Calu3 (cell line): ENCODE measurements around the gene TTLL10. TPM values are rescaled to one million over a fixed set of nuclear protein-coding genes. Genes with fewer than 3 reads are reported as not detected.
"Not testable (repeated sequence)": the region's sequence is repeated elsewhere in the genome, so short reads cannot be mapped to it uniquely, and the experiment has no call there.

Experiments used
- BruUV-seq: library from RNA; stranded (reverse); fragments of 400-500 nt; replicated peaks from 2 replicates; lab custom pipeline; 2021; lab: Mats Ljungman, UMichigan
- CTCF ChIA-PET: fragments of 300-600 bp; sonication (Branson Sonifier 250); formaldehyde crosslinking; loops from one replicate; lab custom pipeline; 2022; ENCODE audit warnings: antibody characterized with exemption; lab: Charles Lee
- DNase-seq: peaks from one replicate; pipeline ENCODE4 v3.0.0; 2022
- H3K27ac Mint-ChIP-seq: one replicate; pipeline ENCODE4 v1.8.0; 2022; ENCODE audit warnings: mixed read lengths; ENCODE audit not compliant: unreplicated experiment
- H3K27me3 Mint-ChIP-seq: one replicate; pipeline ENCODE4 v1.8.0; 2022; ENCODE audit warnings: mixed read lengths; ENCODE audit not compliant: unreplicated experiment
- H3K36me3 Mint-ChIP-seq: one replicate; pipeline ENCODE4 v1.8.0; 2022; ENCODE audit warnings: mild to moderate bottlenecking, moderate library complexity, mixed read lengths; ENCODE audit not compliant: insufficient read depth, unreplicated experiment
- H3K4me1 Mint-ChIP-seq: one replicate; pipeline ENCODE4 v1.8.0; 2022; ENCODE audit warnings: mild to moderate bottlenecking, low read depth, mixed read lengths; ENCODE audit not compliant: unreplicated experiment
- H3K4me3 Mint-ChIP-seq: one replicate; pipeline ENCODE4 v1.8.0; 2022; ENCODE audit warnings: mild to moderate bottlenecking, low read depth, moderate library complexity, mixed read lengths; ENCODE audit not compliant: unreplicated experiment
- H3K9me3 Mint-ChIP-seq: one replicate; pipeline ENCODE4 v1.8.0; 2022; ENCODE audit warnings: low read depth, mixed read lengths; ENCODE audit not compliant: unreplicated experiment
- intact Hi-C: fragments of 100-400 bp; cut with micrococcal nuclease; formaldehyde crosslinking; loops from one replicate; pipeline ENCODE4 v1.10.0; 2022; ENCODE audit not compliant: unreplicated experiment
- total RNA-seq: library from RNA; stranded (reverse); gene quantifications from 2 replicates; pipeline ENCODE4 v1.2.3, GENCODE V29; 2022
- TF ChIP-seq, protein P1 (sequence below): fragments of 200-600 bp; IDR thresholded peaks from one replicate; pipeline ENCODE4 v1.8.0; 2022; ENCODE audit warnings: antibody characterized with exemption; ENCODE audit not compliant: unreplicated experiment

Gene TTLL10
- total RNA-seq, 1 experiment from 2014 or later = 3.5 TPM

DNA sequence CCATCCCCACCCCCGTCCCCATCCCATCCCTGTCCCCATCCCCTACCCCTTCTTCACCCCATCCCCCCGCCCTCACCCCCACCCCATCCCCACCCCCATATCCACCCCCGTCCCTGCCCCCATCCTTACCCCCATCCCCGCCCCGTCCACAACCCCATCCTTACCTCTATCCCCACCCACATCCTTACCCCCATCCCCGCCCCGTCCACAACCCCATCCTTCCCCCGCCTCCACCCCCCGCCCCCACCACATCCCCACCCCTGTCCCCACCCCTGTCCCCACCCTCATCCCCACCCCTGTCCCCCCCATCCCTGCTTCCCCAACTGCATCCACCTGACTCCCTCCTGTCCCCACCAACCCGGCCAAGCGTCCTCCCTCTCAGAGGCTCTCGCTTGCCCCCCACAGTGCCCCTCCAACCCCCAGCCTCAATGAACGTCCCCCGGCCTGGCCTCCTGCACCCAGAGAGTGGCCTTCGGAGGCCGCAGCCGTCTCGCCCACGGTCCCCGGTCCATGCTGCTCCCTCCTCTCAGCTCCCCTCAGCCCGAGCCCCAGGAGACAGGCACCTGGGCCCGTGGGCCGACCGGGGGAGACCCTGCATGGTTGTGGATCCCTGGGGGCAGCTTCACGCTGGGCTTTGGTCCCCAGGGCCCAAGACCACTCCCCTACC is 32.3 kb upstream of the TTLL10 start:
- Mint-ChIP-seq H3K27ac (no peak overlapping the region), H3K27me3 (no peaks in the 10 kb centered on the region), H3K9me3 (no peaks in the 10 kb centered on the region), H3K4me1 (no peaks in the 10 kb centered on the region), H3K4me3 (no peak overlapping the region), H3K36me3 (peaks cover 7% of the 10 kb centered on the region)
- TF ChIP-seq, protein P1, sequence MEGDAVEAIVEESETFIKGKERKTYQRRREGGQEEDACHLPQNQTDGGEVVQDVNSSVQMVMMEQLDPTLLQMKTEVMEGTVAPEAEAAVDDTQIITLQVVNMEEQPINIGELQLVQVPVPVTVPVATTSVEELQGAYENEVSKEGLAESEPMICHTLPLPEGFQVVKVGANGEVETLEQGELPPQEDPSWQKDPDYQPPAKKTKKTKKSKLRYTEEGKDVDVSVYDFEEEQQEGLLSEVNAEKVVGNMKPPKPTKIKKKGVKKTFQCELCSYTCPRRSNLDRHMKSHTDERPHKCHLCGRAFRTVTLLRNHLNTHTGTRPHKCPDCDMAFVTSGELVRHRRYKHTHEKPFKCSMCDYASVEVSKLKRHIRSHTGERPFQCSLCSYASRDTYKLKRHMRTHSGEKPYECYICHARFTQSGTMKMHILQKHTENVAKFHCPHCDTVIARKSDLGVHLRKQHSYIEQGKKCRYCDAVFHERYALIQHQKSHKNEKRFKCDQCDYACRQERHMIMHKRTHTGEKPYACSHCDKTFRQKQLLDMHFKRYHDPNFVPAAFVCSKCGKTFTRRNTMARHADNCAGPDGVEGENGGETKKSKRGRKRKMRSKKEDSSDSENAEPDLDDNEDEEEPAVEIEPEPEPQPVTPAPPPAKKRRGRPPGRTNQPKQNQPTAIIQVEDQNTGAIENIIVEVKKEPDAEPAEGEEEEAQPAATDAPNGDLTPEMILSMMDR = no peak
- intact Hi-C loops = no loop called here
- DNase-seq = no peak
- CTCF ChIA-PET = no interaction called here
- no TSS peak for BruUV-seq

GRCh38 chr1:1141911-1142250 is 31.8 kb upstream of the TTLL10 start:
- CTCF ChIA-PET = no interaction called here
- intact Hi-C loops = no loop called here
- Mint-ChIP-seq H3K4me3 (no peak overlapping the region), H3K27me3 (no peaks in the 10 kb centered on the region), H3K4me1 (no peaks in the 10 kb centered on the region), H3K36me3 (peaks cover 2% of the 10 kb centered on the region), H3K9me3 (no peaks in the 10 kb centered on the region), H3K27ac (no peak overlapping the region)
- DNase-seq = no peak
- BruUV-seq = no TSS peak
- TF ChIP-seq, protein P1 = no peak

DNA sequence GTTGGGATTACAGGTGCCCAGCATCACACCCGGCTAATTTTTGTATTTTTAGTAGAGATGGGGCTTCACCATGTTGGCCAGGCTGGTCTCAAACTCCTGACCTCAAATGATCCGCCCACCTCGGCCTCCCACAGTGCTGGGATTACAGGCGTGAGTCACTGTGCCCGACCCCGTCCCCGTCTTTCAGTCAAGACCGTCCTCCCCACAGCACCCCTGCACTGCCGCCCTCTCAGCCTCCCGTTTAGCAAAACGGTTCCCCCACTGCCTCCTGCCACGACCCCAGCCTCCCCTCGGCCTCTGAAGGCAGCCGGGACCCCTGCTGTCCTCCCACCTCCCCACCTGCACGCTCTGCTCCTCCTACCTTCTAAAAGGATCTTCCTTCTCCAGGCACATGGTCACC is 31.3 kb upstream of the TTLL10 start:
- H3K36me3 Mint-ChIP-seq, intact Hi-C loops, H3K27ac Mint-ChIP-seq, H3K27me3 Mint-ChIP-seq, DNase-seq, H3K9me3 Mint-ChIP-seq, H3K4me1 Mint-ChIP-seq, H3K4me3 Mint-ChIP-seq, BruUV-seq, CTCF ChIA-PET: not testable (repeated sequence)

DNA sequence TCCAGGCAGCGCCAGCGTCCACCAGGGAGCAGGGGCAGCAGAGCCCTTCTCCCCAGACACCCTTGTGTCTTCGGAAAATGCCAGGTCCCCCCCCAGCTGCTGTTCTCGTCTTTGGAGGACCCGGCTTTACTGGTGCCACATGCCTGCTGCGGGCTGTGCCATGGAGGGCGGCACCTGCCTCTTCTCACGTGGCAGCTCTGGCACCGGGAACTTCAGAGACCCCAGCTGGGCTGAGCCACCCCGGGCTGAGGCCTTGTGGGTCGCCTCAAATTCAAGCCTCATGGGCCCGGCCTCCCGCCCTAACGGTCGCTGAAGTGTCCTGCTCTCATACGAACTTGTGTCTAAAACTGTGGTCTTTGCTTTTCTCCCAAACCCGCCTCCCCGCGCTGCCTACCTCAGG is 30.8 kb upstream of the TTLL10 start:
- no peak for DNase-seq
- H3K27ac Mint-ChIP-seq = no peak overlapping the region
- no peaks in the 10 kb centered on the region for H3K4me1 Mint-ChIP-seq
- no peaks in the 10 kb centered on the region for H3K36me3 Mint-ChIP-seq
- BruUV-seq = no TSS peak
- CTCF ChIA-PET = no interaction called here
- no peaks in the 10 kb centered on the region for H3K27me3 Mint-ChIP-seq
- H3K9me3 Mint-ChIP-seq = no peaks in the 10 kb centered on the region
- TF ChIP-seq, protein P1 = no peak
- intact Hi-C loops = no loop called here
- H3K4me3 Mint-ChIP-seq = no peak overlapping the region

DNA sequence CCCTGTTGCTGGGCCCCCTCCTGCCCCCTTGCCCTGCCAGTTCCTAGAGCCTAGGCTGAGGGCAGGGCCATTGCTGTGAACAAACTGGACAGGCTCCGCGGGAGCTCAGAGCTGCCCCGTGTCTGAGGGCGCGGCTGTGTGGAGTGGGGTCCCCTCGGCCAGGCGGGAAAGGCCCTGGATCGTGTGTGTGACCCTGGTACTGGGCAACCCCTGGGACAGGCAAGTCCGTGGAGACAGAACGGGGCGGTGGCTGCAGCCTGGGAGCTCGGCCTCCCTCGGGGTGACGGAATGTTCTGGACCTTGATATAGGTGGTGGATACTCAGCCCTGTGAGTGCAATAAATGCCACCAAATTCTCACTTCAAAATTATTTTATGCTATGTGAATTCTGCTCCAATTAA is 30.0 kb upstream of the TTLL10 start:
- intact Hi-C loops = no loop called here
- TF ChIP-seq, protein P1 = no peak
- Mint-ChIP-seq H3K36me3 (no peaks in the 10 kb centered on the region), H3K27me3 (no peaks in the 10 kb centered on the region), H3K9me3 (no peaks in the 10 kb centered on the region), H3K4me3 (no peak overlapping the region), H3K27ac (no peak overlapping the region), H3K4me1 (no peaks in the 10 kb centered on the region)
- CTCF ChIA-PET = no interaction called here
- BruUV-seq = no TSS peak
- DNase-seq = no peak
